ENCODE measurements around the gene ACSS3. TPM values are rescaled to one million over a fixed set of nuclear protein-coding genes. Genes with fewer than 3 reads are reported as not detected.
A peak's percentile ranks its signal among the peaks of the same experiment; 100 is the strongest.

ACSS3 gene
- total RNA-seq, 4 donors from 2014 or later = 78.1 to 106 (median 83.8) TPM

GRCh38 chr12:81245458-81245857, 167.6 kb downstream of the ACSS3 start:
- DNase-seq (ENCODE audit: low spot score in 2 of 2) = no peak
- H3K36me3 ChIP-seq = no peaks in the 10 kb centered on the region
- 21 to 24% methylated on average over 2 of the region's 2 CpGs for WGBS, 2 donors
- no peak overlapping the region for H3K4me3 ChIP-seq
- H3K27me3 ChIP-seq = no peaks in the 10 kb centered on the region
- peaks cover 0 to 6% (median 3%) of the 10 kb centered on the region in 4 donors for H3K4me1 ChIP-seq
- no peak for TF ChIP-seq EP300 (IDR thresholded peaks at IDR 0.05)
- TF ChIP-seq CTCF (IDR thresholded peaks at IDR 0.05) = no peak
- no peak for TF ChIP-seq POLR2A (IDR thresholded peaks at IDR 0.05)
- no peaks in the 10 kb centered on the region for H3K9me3 ChIP-seq
- H3K27ac ChIP-seq = peak overlapping the region in 2 of 4 donors; percentile 32 to 56

GRCh38 chr12:81245907-81246570, 168.2 kb downstream of the ACSS3 start:
- TF ChIP-seq CTCF (IDR thresholded peaks at IDR 0.05) = no peak
- TF ChIP-seq POLR2A (IDR thresholded peaks at IDR 0.05) = no peak
- TF ChIP-seq EP300 (IDR thresholded peaks at IDR 0.05) = no peak
- WGBS, 2 donors = 29 to 32% methylated on average over 4 of the region's 4 CpGs
- peaks cover 0 to 6% (median 3%) of the 10 kb centered on the region in 4 donors for H3K4me1 ChIP-seq
- no peak overlapping the region for H3K4me3 ChIP-seq
- no peaks in the 10 kb centered on the region for H3K9me3 ChIP-seq
- H3K27me3 ChIP-seq = no peaks in the 10 kb centered on the region
- peak overlapping the region in 2 of 4 donors; percentile 32 to 45 for H3K27ac ChIP-seq
- no peaks in the 10 kb centered on the region for H3K36me3 ChIP-seq
- no peak for DNase-seq (ENCODE audit: low spot score in 2 of 2)

- TF ChIP-seq POLR2A (IDR thresholded peaks at IDR 0.05) = no peak
- no peak for TF ChIP-seq EP300 (IDR thresholded peaks at IDR 0.05)
- no peak for TF ChIP-seq CTCF (IDR thresholded peaks at IDR 0.05)
- H3K4me3 ChIP-seq = no peak overlapping the region
- no peaks in the 10 kb centered on the region for H3K36me3 ChIP-seq
- peaks cover 0 to 6% (median 3%) of the 10 kb centered on the region in 4 donors for H3K4me1 ChIP-seq
- no peaks in the 10 kb centered on the region for H3K27me3 ChIP-seq
- H3K9me3 ChIP-seq = no peaks in the 10 kb centered on the region
- H3K27ac ChIP-seq = no peak overlapping the region
- no peak for DNase-seq (ENCODE audit: low spot score in 2 of 2)
- WGBS, 2 donors = 51 to 56% methylated on average over 2 of the region's 2 CpGs
These were observed 172.1 kb downstream of the ACSS3 start for GRCh38 chr12:81249976-81250375.

- Histone ChIP-seq H3K4me3 (no peak overlapping the region), H3K4me1 (no peaks in the 10 kb centered on the region), H3K27ac (no peak overlapping the region), H3K27me3 (no peaks in the 10 kb centered on the region), H3K9me3 (no peaks in the 10 kb centered on the region), H3K36me3 (no peaks in the 10 kb centered on the region)
- WGBS, 2 donors = 56 to 61% methylated on average over 3 of the region's 3 CpGs
- TF ChIP-seq CTCF (IDR thresholded peaks at IDR 0.05) (no peak), POLR2A (IDR thresholded peaks at IDR 0.05) (no peak), EP300 (IDR thresholded peaks at IDR 0.05) (no peak)
- DNase-seq (ENCODE audit: low spot score in 2 of 2) = no peak
These were observed 174.3 kb downstream of the ACSS3 start for GRCh38 chr12:81252228-81252627.

GRCh38 chr12:81253360-81253759, 175.5 kb downstream of the ACSS3 start:
- Histone ChIP-seq H3K27ac (no peak overlapping the region), H3K4me1 (no peaks in the 10 kb centered on the region), H3K27me3 (no peaks in the 10 kb centered on the region), H3K9me3 (no peaks in the 10 kb centered on the region), H3K36me3 (no peaks in the 10 kb centered on the region), H3K4me3 (no peak overlapping the region)
- no peak for DNase-seq (ENCODE audit: low spot score in 2 of 2)
- no peak for TF ChIP-seq POLR2A (IDR thresholded peaks at IDR 0.05)
- no peak for TF ChIP-seq CTCF (IDR thresholded peaks at IDR 0.05)
- TF ChIP-seq EP300 (IDR thresholded peaks at IDR 0.05) = no peak
- 89 to 91% methylated on average over 3 of the region's 3 CpGs for WGBS, 2 donors
